Activated CD4-positive, alpha-beta T cell treated with anti-CD3 and anti-CD28 coated beads, Interleukin-2, amount 10 ng/mL, durations not matched to agents 24 days and 14 days (primary cell): Measurements from ENCODE around the gene KRTAP5-7. TPM values are rescaled to one million over a fixed set of nuclear protein-coding genes. Genes with fewer than 3 reads are reported as not detected.

ENCODE experiments used
- DNase-seq: peaks from one replicate; pipeline ENCODE4 v3.0.0; 2022
- H3K27ac Mint-ChIP-seq: one replicate; pipeline ENCODE4 v1.8.0; 2022; ENCODE audit warnings: mild to moderate bottlenecking, mixed read lengths
- H3K27me3 Mint-ChIP-seq: one replicate; pipeline ENCODE4 v1.8.0; 2022; ENCODE audit warnings: mixed read lengths
- H3K36me3 Mint-ChIP-seq: one replicate; pipeline ENCODE4 v1.8.0; 2022; ENCODE audit warnings: low read depth, mild to moderate bottlenecking, mixed read lengths
- H3K4me1 Mint-ChIP-seq: one replicate; pipeline ENCODE4 v1.8.0; 2021; ENCODE audit warnings: mixed read lengths
- H3K4me3 Mint-ChIP-seq: one replicate; pipeline ENCODE4 v1.8.0; 2022; ENCODE audit warnings: mild to moderate bottlenecking, moderate library complexity, mixed read lengths
- H3K9me3 Mint-ChIP-seq: one replicate; pipeline ENCODE4 v1.8.0; 2021; ENCODE audit warnings: mixed read lengths
- intact Hi-C: fragments of 100-400 bp; cut with micrococcal nuclease; formaldehyde crosslinking; loops from one replicate; pipeline ENCODE4 v1.15.1; 2023
- total RNA-seq: library from RNA; stranded (reverse); gene quantifications from 2 replicates; pipeline ENCODE4 v1.2.3, GENCODE V29; 2022

Gene KRTAP5-7
- total RNA-seq, 1 donor from 2014 or later = not detected

GRCh38 chr11:71502026-71502425 lies 25.0 kb upstream of the KRTAP5-7 start:
- no peaks in the 10 kb centered on the region for H3K27me3 Mint-ChIP-seq
- peaks cover 5% of the 10 kb centered on the region for H3K9me3 Mint-ChIP-seq
- H3K4me3 Mint-ChIP-seq = no peak overlapping the region
- no peak for DNase-seq
- intact Hi-C loops = no loop called here
- H3K27ac Mint-ChIP-seq = no peak overlapping the region
- peaks cover 70% of the 10 kb centered on the region for H3K36me3 Mint-ChIP-seq
- peaks cover 8% of the 10 kb centered on the region for H3K4me1 Mint-ChIP-seq

- Mint-ChIP-seq H3K9me3 (peaks cover 7% of the 10 kb centered on the region), H3K4me3 (no peak overlapping the region), H3K27me3 (no peaks in the 10 kb centered on the region), H3K27ac (no peak overlapping the region), H3K36me3 (peaks cover 66% of the 10 kb centered on the region), H3K4me1 (peaks cover 8% of the 10 kb centered on the region)
- intact Hi-C loops = no loop called here
- DNase-seq = no peak
Measured at GRCh38 chr11:71502871-71503435, 24.1 kb upstream of the KRTAP5-7 start.

DNA sequence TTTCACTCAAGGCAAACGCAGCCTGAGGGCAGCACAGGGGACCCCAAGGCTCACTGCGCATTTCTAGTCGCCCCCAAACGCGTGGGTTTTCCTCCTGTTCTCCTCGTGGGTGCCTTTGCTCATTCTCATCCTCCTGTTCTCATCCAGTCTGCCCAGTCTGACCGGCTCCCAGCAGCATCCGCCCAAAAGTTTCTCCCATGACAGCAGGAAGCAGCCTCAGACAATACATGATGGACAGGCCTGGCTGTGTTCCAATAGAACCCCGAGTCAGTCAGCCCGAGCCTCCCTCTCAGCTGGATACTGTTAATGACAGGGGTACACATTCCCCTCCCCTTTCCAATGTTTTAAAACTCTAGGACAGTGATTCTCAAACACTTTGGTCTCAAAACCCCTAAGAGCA lies 22.5 kb upstream of the KRTAP5-7 start:
- no peak overlapping the region for H3K4me3 Mint-ChIP-seq
- peaks cover 19% of the 10 kb centered on the region for H3K9me3 Mint-ChIP-seq
- intact Hi-C loops = no loop called here
- peaks cover 52% of the 10 kb centered on the region for H3K36me3 Mint-ChIP-seq
- peaks cover 1% of the 10 kb centered on the region for H3K4me1 Mint-ChIP-seq
- no peak for DNase-seq
- no peak overlapping the region for H3K27ac Mint-ChIP-seq
- H3K27me3 Mint-ChIP-seq = no peaks in the 10 kb centered on the region

- intact Hi-C loops = no loop called here
- Mint-ChIP-seq H3K9me3 (peaks cover 23% of the 10 kb centered on the region), H3K27me3 (no peaks in the 10 kb centered on the region), H3K4me3 (no peak overlapping the region), H3K27ac (no peak overlapping the region), H3K36me3 (peaks cover 53% of the 10 kb centered on the region), H3K4me1 (peaks cover 1% of the 10 kb centered on the region)
- no peak for DNase-seq
Measured at GRCh38 chr11:71505001-71505400, 22.1 kb upstream of the KRTAP5-7 start.

DNA sequence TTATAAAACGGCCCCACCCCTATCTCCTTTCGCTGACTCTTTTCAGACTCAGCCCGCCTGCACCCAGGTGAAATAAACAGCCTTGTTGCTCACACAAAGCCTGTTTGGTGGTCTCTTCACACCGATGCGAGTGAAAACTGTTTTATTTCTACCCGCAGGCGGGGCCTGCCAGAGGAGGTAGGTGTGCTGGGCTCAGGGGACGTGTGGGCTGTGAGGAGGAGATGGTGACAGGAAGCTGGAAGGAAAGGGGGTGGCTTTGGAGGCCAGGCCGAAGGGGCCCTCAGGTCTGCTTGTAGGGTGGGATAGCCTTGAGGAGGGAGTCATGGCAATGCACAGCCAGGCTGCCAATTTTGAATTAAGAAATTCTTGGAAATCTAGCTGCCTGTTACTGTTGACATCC lies 21.3 kb upstream of the KRTAP5-7 start:
- H3K36me3 Mint-ChIP-seq = peaks cover 45% of the 10 kb centered on the region
- DNase-seq = no peak
- intact Hi-C loops = no loop called here
- H3K4me3 Mint-ChIP-seq = no peak overlapping the region
- H3K27ac Mint-ChIP-seq = no peak overlapping the region
- H3K27me3 Mint-ChIP-seq = no peaks in the 10 kb centered on the region
- peaks cover 1% of the 10 kb centered on the region for H3K4me1 Mint-ChIP-seq
- peaks cover 28% of the 10 kb centered on the region for H3K9me3 Mint-ChIP-seq

GRCh38 chr11:71507102-71507501 lies 20.0 kb upstream of the KRTAP5-7 start:
- H3K9me3 Mint-ChIP-seq = peaks cover 32% of the 10 kb centered on the region
- intact Hi-C loops = no loop called here
- peaks cover 1% of the 10 kb centered on the region for H3K4me1 Mint-ChIP-seq
- H3K27ac Mint-ChIP-seq = no peak overlapping the region
- no peaks in the 10 kb centered on the region for H3K27me3 Mint-ChIP-seq
- H3K36me3 Mint-ChIP-seq = peaks cover 36% of the 10 kb centered on the region
- H3K4me3 Mint-ChIP-seq = no peak overlapping the region
- no peak for DNase-seq

GRCh38 chr11:71518506-71519471 lies 8.3 kb upstream of the KRTAP5-7 start:
- Mint-ChIP-seq H3K4me1 (no peaks in the 10 kb centered on the region), H3K4me3 (no peak overlapping the region), H3K9me3 (peaks cover 8% of the 10 kb centered on the region), H3K36me3 (no peaks in the 10 kb centered on the region), H3K27ac (no peak overlapping the region), H3K27me3 (no peaks in the 10 kb centered on the region)
- no peak for DNase-seq
- intact Hi-C loops = no loop called here

DNA sequence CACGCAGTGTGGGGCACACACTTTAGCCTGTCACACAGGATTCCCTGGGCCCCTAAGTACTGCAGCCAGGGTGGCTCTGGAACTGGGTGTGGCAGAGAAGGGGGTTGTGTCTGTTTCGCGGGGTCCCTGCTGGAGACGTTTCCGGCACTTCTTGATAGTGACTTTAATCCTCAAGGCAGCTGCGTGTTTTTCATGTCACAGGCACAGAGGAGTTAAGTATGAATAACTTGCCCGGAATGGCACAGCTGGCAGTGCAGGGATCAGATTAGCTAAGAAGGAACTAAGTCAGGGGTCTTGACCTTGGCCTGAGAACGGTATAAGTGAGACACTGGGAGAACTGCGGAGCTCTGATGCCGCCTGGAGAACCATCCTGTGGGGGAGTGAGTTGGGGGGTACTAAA lies 7.5 kb upstream of the KRTAP5-7 start:
- no peaks in the 10 kb centered on the region for H3K36me3 Mint-ChIP-seq
- no peak overlapping the region for H3K27ac Mint-ChIP-seq
- no peaks in the 10 kb centered on the region for H3K4me1 Mint-ChIP-seq
- DNase-seq = no peak
- H3K27me3 Mint-ChIP-seq = no peaks in the 10 kb centered on the region
- peaks cover 8% of the 10 kb centered on the region for H3K9me3 Mint-ChIP-seq
- no peak overlapping the region for H3K4me3 Mint-ChIP-seq
- intact Hi-C loops = no loop called here

DNA sequence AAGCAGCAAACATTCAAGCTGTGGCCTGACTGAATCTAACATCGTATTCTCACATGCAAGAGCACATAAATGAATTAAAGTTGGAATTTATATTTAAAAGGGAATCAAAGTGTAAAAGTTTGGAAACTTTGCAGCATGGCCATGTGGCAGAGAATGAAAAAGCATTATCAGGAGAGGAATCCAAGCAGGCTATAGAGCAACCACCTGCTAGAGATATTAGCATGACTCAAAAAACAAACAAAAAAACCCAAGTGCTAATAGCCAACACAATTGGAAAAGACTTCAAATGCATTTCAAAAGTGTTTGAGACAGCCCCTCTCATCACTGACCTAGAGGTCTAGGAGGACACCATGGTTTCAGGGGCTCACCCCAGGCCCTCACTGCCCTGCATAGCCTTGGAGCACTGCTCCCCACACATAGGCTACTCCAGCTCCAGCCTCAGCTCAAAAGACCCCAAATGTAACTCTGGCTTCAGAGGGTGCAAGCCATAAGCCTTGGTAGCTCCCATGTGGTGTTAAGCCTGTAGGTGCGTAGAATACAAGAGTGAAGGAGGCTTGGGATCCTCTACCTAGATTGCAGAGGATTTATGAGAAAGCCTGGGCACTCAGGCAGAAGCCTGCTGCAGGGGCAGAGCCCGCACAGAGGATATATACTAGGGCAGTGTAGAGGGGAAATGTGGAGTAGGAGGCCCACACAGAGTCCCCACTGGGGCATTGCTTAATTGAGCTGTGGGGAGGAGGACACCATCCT lies 1.7 kb upstream of the KRTAP5-7 start:
- no peaks in the 10 kb centered on the region for H3K27me3 Mint-ChIP-seq
- DNase-seq = no peak
- H3K4me1 Mint-ChIP-seq = no peaks in the 10 kb centered on the region
- peaks cover 8% of the 10 kb centered on the region for H3K9me3 Mint-ChIP-seq
- H3K4me3 Mint-ChIP-seq = no peak overlapping the region
- intact Hi-C loops = no loop called here
- no peak overlapping the region for H3K27ac Mint-ChIP-seq
- no peaks in the 10 kb centered on the region for H3K36me3 Mint-ChIP-seq

- Mint-ChIP-seq H3K36me3 (no peaks in the 10 kb centered on the region), H3K4me3 (no peak overlapping the region)
Measured at GRCh38 chr11:71525938-71526495, 1.1 kb upstream of the KRTAP5-7 start.

GRCh38 chr11:71527576-71528210 lies 626 bp downstream of the KRTAP5-7 start:
- Mint-ChIP-seq H3K36me3 (no peaks in the 10 kb centered on the region), H3K9me3 (no peaks in the 10 kb centered on the region), H3K4me1 (no peaks in the 10 kb centered on the region), H3K4me3 (no peak overlapping the region), H3K27ac (no peak overlapping the region), H3K27me3 (peaks cover 2% of the 10 kb centered on the region)
- intact Hi-C loops = no loop called here
- no peak for DNase-seq

More at GRCh38 chr11:71525938-71526495, 1.1 kb upstream of the KRTAP5-7 start:
- Mint-ChIP-seq H3K9me3 (peaks cover 8% of the 10 kb centered on the region), H3K27ac (no peak overlapping the region), H3K27me3 (no peaks in the 10 kb centered on the region), H3K4me1 (no peaks in the 10 kb centered on the region)
- DNase-seq = no peak
- intact Hi-C loops = no loop called here

GRCh38 chr11:71530602-71531001 lies 3.5 kb downstream of the KRTAP5-7 start:
- H3K27ac Mint-ChIP-seq = no peak overlapping the region
- DNase-seq = no peak
- H3K36me3 Mint-ChIP-seq = no peaks in the 10 kb centered on the region
- intact Hi-C loops = no loop called here
- no peaks in the 10 kb centered on the region for H3K4me1 Mint-ChIP-seq
- peaks cover 2% of the 10 kb centered on the region for H3K27me3 Mint-ChIP-seq
- no peaks in the 10 kb centered on the region for H3K9me3 Mint-ChIP-seq
- H3K4me3 Mint-ChIP-seq = no peak overlapping the region

- Mint-ChIP-seq H3K36me3 (no peaks in the 10 kb centered on the region), H3K9me3 (no peaks in the 10 kb centered on the region), H3K4me1 (no peaks in the 10 kb centered on the region), H3K27me3 (peaks cover 2% of the 10 kb centered on the region), H3K27ac (no peak overlapping the region), H3K4me3 (no peak overlapping the region)
- intact Hi-C loops = no loop called here
- DNase-seq = no peak
Measured at GRCh38 chr11:71532036-71532610, 5.1 kb downstream of the KRTAP5-7 start.
